Subcutaneous adipose tissue (tissue), 4 donors: ENCODE data around the gene ARMH2. TPM values are rescaled to one million over a fixed set of nuclear protein-coding genes. Genes with fewer than 3 reads are reported as not detected.

Source experiments
- CTCF ChIP-seq: fragments of 450-650 bp; IDR thresholded peaks from one replicate; pipeline ENCODE4 v1.5.1; 2016; ENCODE audit warnings: low read depth, mild to moderate bottlenecking, control low read depth, antibody characterized with exemption, moderate library complexity
- total RNA-seq, 4 donors: library from RNA; depleted of rRNA; stranded (reverse); fragments of >200 nt; gene quantifications; one replicate each; pipeline ENCODE4 v1.1.0, GENCODE V29; 2016

ARMH2 gene
- total RNA-seq, 4 donors from 2014 or later, result not detected

GRCh38 chr6:24775520-24776058 is 23.1 kb downstream of the ARMH2 start:
- no peak for TF ChIP-seq CTCF

GRCh38 chr6:24774696-24775519 is 23.8 kb downstream of the ARMH2 start, which contains the start of gene GMNN:
Gene GMNN, plus strand, starts transcription at chr6:24774937. Its CDS starts 2,310 bp downstream, at chr6:24777247.
- TF ChIP-seq CTCF, result no peak

- TF ChIP-seq CTCF, result no peak
These were observed 30.4 kb downstream of the ARMH2 start for GRCh38 chr6:24768361-24768760.

- no peak for TF ChIP-seq CTCF
These were observed 31.8 kb downstream of the ARMH2 start for GRCh38 chr6:24766680-24767462.

GRCh38 chr6:24763578-24763977 is 35.1 kb downstream of the ARMH2 start:
- no peak for TF ChIP-seq CTCF

GRCh38 chr6:24761851-24762250 is 36.9 kb downstream of the ARMH2 start:
- no peak for TF ChIP-seq CTCF
